ENCODE measurements around the gene RHOXF2B.
A peak's percentile ranks its signal among the peaks of the same experiment; 100 is the strongest.
"Not testable (repeated sequence)": the region's sequence is repeated elsewhere in the genome, so short reads cannot be mapped to it uniquely, and the experiment has no call there.

RHOXF2B gene

GRCh38 chrX:120104707-120105106 is 27.2 kb upstream of the RHOXF2B start:
- not testable (repeated sequence) for H2BK120ac ChIP-seq (ENCODE audit: low read depth, low read length); DNase-seq; H3K4me2 ChIP-seq (ENCODE audit: low read length); H3K27ac ChIP-seq (ENCODE audit: low read depth, low read length); H3K36me3 ChIP-seq (ENCODE audit: control insufficient read depth, insufficient read depth, low read length); H2BK5ac ChIP-seq (ENCODE audit: low read length); H3K27me3 ChIP-seq (ENCODE audit: insufficient read depth, low read length, poor library complexity); H4K8ac ChIP-seq (ENCODE audit: low read depth, low read length); H2BK15ac ChIP-seq (replicated peaks; ENCODE audit: low read depth); H3K4ac ChIP-seq (ENCODE audit: low read depth, low read length); H3K23ac ChIP-seq (ENCODE audit: low read length); H3K4me3 ChIP-seq (ENCODE audit: low read length); H3K79me1 ChIP-seq (ENCODE audit: low read length); H2AK5ac ChIP-seq (ENCODE audit: low read length); H3K4me1 ChIP-seq (ENCODE audit: control insufficient read depth, low read depth, low read length); H3K79me2 ChIP-seq (ENCODE audit: control insufficient read depth, insufficient read depth, low read length); H3K9ac ChIP-seq (ENCODE audit: low read length); H3K18ac ChIP-seq (ENCODE audit: low read length); H3K56ac ChIP-seq (ENCODE audit: low read length); H4K5ac ChIP-seq (ENCODE audit: low read length)
- WGBS (ENCODE audit: extremely low coverage, insufficient coverage, low lambda C conversion rate): no CpG with 5 or more reads among the region's 2 CpGs

GRCh38 chrX:120101057-120101456 is 23.6 kb upstream of the RHOXF2B start:
- H3K4me3 ChIP-seq (ENCODE audit: low read length); H4K5ac ChIP-seq (ENCODE audit: low read length); H3K4ac ChIP-seq (ENCODE audit: low read depth, low read length); H3K4me1 ChIP-seq (ENCODE audit: control insufficient read depth, low read depth, low read length); H2AK5ac ChIP-seq (ENCODE audit: low read length); H3K4me2 ChIP-seq (ENCODE audit: low read length); H2BK120ac ChIP-seq (ENCODE audit: low read depth, low read length); H3K9ac ChIP-seq (ENCODE audit: low read length); H3K23ac ChIP-seq (ENCODE audit: low read length); H3K36me3 ChIP-seq (ENCODE audit: control insufficient read depth, insufficient read depth, low read length); H3K27ac ChIP-seq (ENCODE audit: low read depth, low read length); H2BK5ac ChIP-seq (ENCODE audit: low read length); H3K56ac ChIP-seq (ENCODE audit: low read length); H3K18ac ChIP-seq (ENCODE audit: low read length); H4K8ac ChIP-seq (ENCODE audit: low read depth, low read length); H3K27me3 ChIP-seq (ENCODE audit: insufficient read depth, low read length, poor library complexity); DNase-seq; H3K79me1 ChIP-seq (ENCODE audit: low read length); H3K79me2 ChIP-seq (ENCODE audit: control insufficient read depth, insufficient read depth, low read length); H2BK15ac ChIP-seq (replicated peaks; ENCODE audit: low read depth): not testable (repeated sequence)
- no CpG with 5 or more reads among the region's 2 CpGs for WGBS (ENCODE audit: extremely low coverage, insufficient coverage, low lambda C conversion rate)

- Histone ChIP-seq H3K18ac (ENCODE audit: low read length) (no peak overlapping the region), H4K5ac (ENCODE audit: low read length) (no peak overlapping the region), H3K79me2 (ENCODE audit: control insufficient read depth, insufficient read depth, low read length) (no peaks in the 10 kb centered on the region), H2AK5ac (ENCODE audit: low read length) (no peak overlapping the region), H3K9ac (ENCODE audit: low read length) (no peak overlapping the region), H2BK5ac (ENCODE audit: low read length) (no peak overlapping the region), H3K4me1 (ENCODE audit: control insufficient read depth, low read depth, low read length) (no peaks in the 10 kb centered on the region), H3K36me3 (ENCODE audit: control insufficient read depth, insufficient read depth, low read length) (no peaks in the 10 kb centered on the region), H4K8ac (ENCODE audit: low read depth, low read length) (no peak overlapping the region), H3K27ac (ENCODE audit: low read depth, low read length) (no peak overlapping the region), H3K4ac (ENCODE audit: low read depth, low read length) (no peak overlapping the region), H2BK120ac (ENCODE audit: low read depth, low read length) (no peak overlapping the region), H3K23ac (ENCODE audit: low read length) (no peak overlapping the region), H3K79me1 (ENCODE audit: low read length) (no peaks in the 10 kb centered on the region), H3K4me3 (ENCODE audit: low read length) (no peak overlapping the region), H3K27me3 (ENCODE audit: insufficient read depth, low read length, poor library complexity) (no peaks in the 10 kb centered on the region), H3K4me2 (ENCODE audit: low read length) (no peak overlapping the region), H2BK15ac (replicated peaks; ENCODE audit: low read depth) (no peak overlapping the region), H3K56ac (ENCODE audit: low read length) (no peak overlapping the region)
- DNase-seq: peak; percentile 57
- no CpG with 5 or more reads among the region's 2 CpGs for WGBS (ENCODE audit: extremely low coverage, insufficient coverage, low lambda C conversion rate)
These were observed 12.7 kb upstream of the RHOXF2B start for GRCh38 chrX:120090208-120090607.

- H4K5ac ChIP-seq (ENCODE audit: low read length): no peak overlapping the region
- peak; percentile 33 for DNase-seq
- H3K4ac ChIP-seq (ENCODE audit: low read depth, low read length): no peak overlapping the region
- H3K4me1 ChIP-seq (ENCODE audit: control insufficient read depth, low read depth, low read length): no peaks in the 10 kb centered on the region
- H3K4me3 ChIP-seq (ENCODE audit: low read length): no peak overlapping the region
- H3K56ac ChIP-seq (ENCODE audit: low read length): no peak overlapping the region
- H3K9ac ChIP-seq (ENCODE audit: low read length): no peak overlapping the region
- no CpG with 5 or more reads among the region's 10 CpGs for WGBS (ENCODE audit: extremely low coverage, insufficient coverage, low lambda C conversion rate)
- H2BK5ac ChIP-seq (ENCODE audit: low read length): no peak overlapping the region
- H4K8ac ChIP-seq (ENCODE audit: low read depth, low read length): no peak overlapping the region
- no peak overlapping the region for H3K23ac ChIP-seq (ENCODE audit: low read length)
- no peak overlapping the region for H3K4me2 ChIP-seq (ENCODE audit: low read length)
- no peaks in the 10 kb centered on the region for H3K36me3 ChIP-seq (ENCODE audit: control insufficient read depth, insufficient read depth, low read length)
- no peak overlapping the region for H3K27ac ChIP-seq (ENCODE audit: low read depth, low read length)
- H3K79me1 ChIP-seq (ENCODE audit: low read length): no peaks in the 10 kb centered on the region
- H3K27me3 ChIP-seq (ENCODE audit: insufficient read depth, low read length, poor library complexity): no peaks in the 10 kb centered on the region
- H3K79me2 ChIP-seq (ENCODE audit: control insufficient read depth, insufficient read depth, low read length): no peaks in the 10 kb centered on the region
- no peak overlapping the region for H2AK5ac ChIP-seq (ENCODE audit: low read length)
- no peak overlapping the region for H2BK120ac ChIP-seq (ENCODE audit: low read depth, low read length)
- H2BK15ac ChIP-seq (replicated peaks; ENCODE audit: low read depth): no peak overlapping the region
- no peak overlapping the region for H3K18ac ChIP-seq (ENCODE audit: low read length)
These were observed 10.0 kb upstream of the RHOXF2B start for GRCh38 chrX:120087289-120088017.

GRCh38 chrX:120085553-120086185 is 8.2 kb upstream of the RHOXF2B start:
- no CpG with 5 or more reads among the region's 12 CpGs for WGBS (ENCODE audit: extremely low coverage, insufficient coverage, low lambda C conversion rate)
- not testable (repeated sequence) for H3K56ac ChIP-seq (ENCODE audit: low read length); H3K79me2 ChIP-seq (ENCODE audit: control insufficient read depth, insufficient read depth, low read length); DNase-seq; H3K9ac ChIP-seq (ENCODE audit: low read length); H3K4ac ChIP-seq (ENCODE audit: low read depth, low read length); H3K4me3 ChIP-seq (ENCODE audit: low read length); H3K79me1 ChIP-seq (ENCODE audit: low read length); H3K4me1 ChIP-seq (ENCODE audit: control insufficient read depth, low read depth, low read length); H3K36me3 ChIP-seq (ENCODE audit: control insufficient read depth, insufficient read depth, low read length); H2BK15ac ChIP-seq (replicated peaks; ENCODE audit: low read depth); H3K27me3 ChIP-seq (ENCODE audit: insufficient read depth, low read length, poor library complexity); H3K23ac ChIP-seq (ENCODE audit: low read length); H4K8ac ChIP-seq (ENCODE audit: low read depth, low read length); H3K4me2 ChIP-seq (ENCODE audit: low read length); H2AK5ac ChIP-seq (ENCODE audit: low read length); H4K5ac ChIP-seq (ENCODE audit: low read length); H2BK5ac ChIP-seq (ENCODE audit: low read length); H3K18ac ChIP-seq (ENCODE audit: low read length); H3K27ac ChIP-seq (ENCODE audit: low read depth, low read length); H2BK120ac ChIP-seq (ENCODE audit: low read depth, low read length)

Data from mesendoderm (in vitro differentiated cells).